H1 (cell line): ENCODE measurements around the gene NRXN3. TPM values are rescaled to one million over a fixed set of nuclear protein-coding genes. Genes with fewer than 3 reads are reported as not detected.

Source experiments
- CHD1 ChIP-seq: IDR thresholded peaks from 2 replicates; pipeline ENCODE4 v1.6.1; 2012; ENCODE audit warnings: low read depth, low read length, improper control_type of control experiment
- SIRT6 ChIP-seq: IDR thresholded peaks from one replicate; pipeline ENCODE4 v1.7.1; 2012; ENCODE audit warnings: low read length, inconsistent platforms
- TAF7 ChIP-seq: optimal IDR thresholded peaks from 2 replicates; pipeline ENCODE3; 2011; ENCODE audit warnings: low read depth, mild to moderate bottlenecking, inconsistent platforms, low read length, moderate library complexity, borderline replicate concordance
- YY1 ChIP-seq: IDR thresholded peaks from 2 replicates; pipeline ENCODE4 v1.6.1; 2011; ENCODE audit warnings: low read depth, mild to moderate bottlenecking, low read length
- polyA plus RNA-seq, 7 experiments: library from polyadenylated mRNA; depleted of rRNA in 3 of 7; stranded (reverse) in 5 of 7; unstranded in 2 of 7; fragments of >200 nt in 5 of 7; fragments of 200-250 nt in 2 of 7; gene quantifications; 1 replicate in 5 of 7; 2 replicates in 1 of 7; 4 replicates in 1 of 7; pipeline versions ENCODE4 v1.2.1 to v1.2.3, GENCODE V29; 2011 to 2013; ENCODE audit warnings: missing spikeins in 2 of 7, mixed read lengths in 2 of 7
- total RNA-seq: library from RNA; stranded (reverse); fragmentation: NEBNext Ultra II Directional; extraction: Animal tissue kit (Norgen Biotek cat#: 25700); gene quantifications from 2 replicates; pipeline ENCODE4 v1.2.1, GENCODE V29; 2021
- TF ChIP-seq, protein P1 (sequence below): fragments of 300-600 bp; sonication (generic); IDR thresholded peaks from 2 replicates; pipeline ENCODE4 v1.7.1; 2012; ENCODE audit warnings: low read length, moderate library complexity, mild to moderate bottlenecking, inconsistent platforms; ENCODE audit not compliant: insufficient replicate concordance

The NRXN3 gene
- total and polyA plus RNA-seq, 2 of the 8 experiments (the other 6 are each of a cell fraction or from before 2014, with no cell fraction given) = 2.6 to 4.1 TPM

GRCh38 chr14:79639613-79640012, 1469.4 kb downstream of the NRXN3 start (continued):
- TF ChIP-seq, protein P1, sequence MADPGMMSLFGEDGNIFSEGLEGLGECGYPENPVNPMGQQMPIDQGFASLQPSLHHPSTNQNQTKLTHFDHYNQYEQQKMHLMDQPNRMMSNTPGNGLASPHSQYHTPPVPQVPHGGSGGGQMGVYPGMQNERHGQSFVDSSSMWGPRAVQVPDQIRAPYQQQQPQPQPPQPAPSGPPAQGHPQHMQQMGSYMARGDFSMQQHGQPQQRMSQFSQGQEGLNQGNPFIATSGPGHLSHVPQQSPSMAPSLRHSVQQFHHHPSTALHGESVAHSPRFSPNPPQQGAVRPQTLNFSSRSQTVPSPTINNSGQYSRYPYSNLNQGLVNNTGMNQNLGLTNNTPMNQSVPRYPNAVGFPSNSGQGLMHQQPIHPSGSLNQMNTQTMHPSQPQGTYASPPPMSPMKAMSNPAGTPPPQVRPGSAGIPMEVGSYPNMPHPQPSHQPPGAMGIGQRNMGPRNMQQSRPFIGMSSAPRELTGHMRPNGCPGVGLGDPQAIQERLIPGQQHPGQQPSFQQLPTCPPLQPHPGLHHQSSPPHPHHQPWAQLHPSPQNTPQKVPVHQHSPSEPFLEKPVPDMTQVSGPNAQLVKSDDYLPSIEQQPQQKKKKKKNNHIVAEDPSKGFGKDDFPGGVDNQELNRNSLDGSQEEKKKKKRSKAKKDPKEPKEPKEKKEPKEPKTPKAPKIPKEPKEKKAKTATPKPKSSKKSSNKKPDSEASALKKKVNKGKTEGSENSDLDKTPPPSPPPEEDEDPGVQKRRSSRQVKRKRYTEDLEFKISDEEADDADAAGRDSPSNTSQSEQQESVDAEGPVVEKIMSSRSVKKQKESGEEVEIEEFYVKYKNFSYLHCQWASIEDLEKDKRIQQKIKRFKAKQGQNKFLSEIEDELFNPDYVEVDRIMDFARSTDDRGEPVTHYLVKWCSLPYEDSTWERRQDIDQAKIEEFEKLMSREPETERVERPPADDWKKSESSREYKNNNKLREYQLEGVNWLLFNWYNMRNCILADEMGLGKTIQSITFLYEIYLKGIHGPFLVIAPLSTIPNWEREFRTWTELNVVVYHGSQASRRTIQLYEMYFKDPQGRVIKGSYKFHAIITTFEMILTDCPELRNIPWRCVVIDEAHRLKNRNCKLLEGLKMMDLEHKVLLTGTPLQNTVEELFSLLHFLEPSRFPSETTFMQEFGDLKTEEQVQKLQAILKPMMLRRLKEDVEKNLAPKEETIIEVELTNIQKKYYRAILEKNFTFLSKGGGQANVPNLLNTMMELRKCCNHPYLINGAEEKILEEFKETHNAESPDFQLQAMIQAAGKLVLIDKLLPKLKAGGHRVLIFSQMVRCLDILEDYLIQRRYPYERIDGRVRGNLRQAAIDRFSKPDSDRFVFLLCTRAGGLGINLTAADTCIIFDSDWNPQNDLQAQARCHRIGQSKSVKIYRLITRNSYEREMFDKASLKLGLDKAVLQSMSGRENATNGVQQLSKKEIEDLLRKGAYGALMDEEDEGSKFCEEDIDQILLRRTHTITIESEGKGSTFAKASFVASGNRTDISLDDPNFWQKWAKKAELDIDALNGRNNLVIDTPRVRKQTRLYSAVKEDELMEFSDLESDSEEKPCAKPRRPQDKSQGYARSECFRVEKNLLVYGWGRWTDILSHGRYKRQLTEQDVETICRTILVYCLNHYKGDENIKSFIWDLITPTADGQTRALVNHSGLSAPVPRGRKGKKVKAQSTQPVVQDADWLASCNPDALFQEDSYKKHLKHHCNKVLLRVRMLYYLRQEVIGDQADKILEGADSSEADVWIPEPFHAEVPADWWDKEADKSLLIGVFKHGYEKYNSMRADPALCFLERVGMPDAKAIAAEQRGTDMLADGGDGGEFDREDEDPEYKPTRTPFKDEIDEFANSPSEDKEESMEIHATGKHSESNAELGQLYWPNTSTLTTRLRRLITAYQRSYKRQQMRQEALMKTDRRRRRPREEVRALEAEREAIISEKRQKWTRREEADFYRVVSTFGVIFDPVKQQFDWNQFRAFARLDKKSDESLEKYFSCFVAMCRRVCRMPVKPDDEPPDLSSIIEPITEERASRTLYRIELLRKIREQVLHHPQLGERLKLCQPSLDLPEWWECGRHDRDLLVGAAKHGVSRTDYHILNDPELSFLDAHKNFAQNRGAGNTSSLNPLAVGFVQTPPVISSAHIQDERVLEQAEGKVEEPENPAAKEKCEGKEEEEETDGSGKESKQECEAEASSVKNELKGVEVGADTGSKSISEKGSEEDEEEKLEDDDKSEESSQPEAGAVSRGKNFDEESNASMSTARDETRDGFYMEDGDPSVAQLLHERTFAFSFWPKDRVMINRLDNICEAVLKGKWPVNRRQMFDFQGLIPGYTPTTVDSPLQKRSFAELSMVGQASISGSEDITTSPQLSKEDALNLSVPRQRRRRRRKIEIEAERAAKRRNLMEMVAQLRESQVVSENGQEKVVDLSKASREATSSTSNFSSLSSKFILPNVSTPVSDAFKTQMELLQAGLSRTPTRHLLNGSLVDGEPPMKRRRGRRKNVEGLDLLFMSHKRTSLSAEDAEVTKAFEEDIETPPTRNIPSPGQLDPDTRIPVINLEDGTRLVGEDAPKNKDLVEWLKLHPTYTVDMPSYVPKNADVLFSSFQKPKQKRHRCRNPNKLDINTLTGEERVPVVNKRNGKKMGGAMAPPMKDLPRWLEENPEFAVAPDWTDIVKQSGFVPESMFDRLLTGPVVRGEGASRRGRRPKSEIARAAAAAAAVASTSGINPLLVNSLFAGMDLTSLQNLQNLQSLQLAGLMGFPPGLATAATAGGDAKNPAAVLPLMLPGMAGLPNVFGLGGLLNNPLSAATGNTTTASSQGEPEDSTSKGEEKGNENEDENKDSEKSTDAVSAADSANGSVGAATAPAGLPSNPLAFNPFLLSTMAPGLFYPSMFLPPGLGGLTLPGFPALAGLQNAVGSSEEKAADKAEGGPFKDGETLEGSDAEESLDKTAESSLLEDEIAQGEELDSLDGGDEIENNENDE = no peak
- TF ChIP-seq SIRT6 (no peak), TAF7 (no peak), CHD1 (no peak), YY1 (no peak)
